ENCODE results near the gene AMER2. TPM values are rescaled to one million over a fixed set of nuclear protein-coding genes. Genes with fewer than 3 reads are reported as not detected.

AMER2 gene, protein sequence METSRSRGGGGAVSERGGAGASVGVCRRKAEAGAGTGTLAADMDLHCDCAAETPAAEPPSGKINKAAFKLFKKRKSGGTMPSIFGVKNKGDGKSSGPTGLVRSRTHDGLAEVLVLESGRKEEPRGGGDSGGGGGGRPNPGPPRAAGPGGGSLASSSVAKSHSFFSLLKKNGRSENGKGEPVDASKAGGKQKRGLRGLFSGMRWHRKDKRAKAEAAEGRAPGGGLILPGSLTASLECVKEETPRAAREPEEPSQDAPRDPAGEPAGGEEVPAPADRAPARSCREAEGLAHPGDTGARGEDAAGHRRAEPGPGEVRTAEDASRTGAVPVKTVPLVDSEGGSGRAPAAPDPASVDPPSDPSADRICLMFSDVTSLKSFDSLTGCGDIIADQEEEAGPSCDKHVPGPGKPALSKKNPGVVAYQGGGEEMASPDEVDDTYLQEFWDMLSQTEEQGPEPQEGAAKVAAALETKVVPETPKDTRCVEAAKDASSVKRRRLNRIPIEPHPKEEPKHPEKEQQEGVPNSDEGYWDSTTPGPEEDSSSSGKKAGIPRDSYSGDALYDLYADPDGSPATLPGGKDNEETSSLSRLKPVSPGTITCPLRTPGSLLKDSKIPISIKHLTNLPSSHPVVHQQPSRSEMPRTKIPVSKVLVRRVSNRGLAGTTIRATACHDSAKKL
- polyA plus RNA-seq (not detected in 3 replicates), polyA minus RNA-seq (not detected in 3 replicates)
- not detected for polyA plus RNA-seq (2011; ENCODE audit: low read depth)
- not detected in 2 replicates for polyA plus RNA-seq (2011; cell fraction: cytosol; rRNA removed)
- polyA plus RNA-seq (2011; cell fraction: nucleus; rRNA removed), result not detected in 2 replicates
- polyA plus RNA-seq (2012; ENCODE audit: low replicate concordance), result not detected in 2 replicates
- polyA minus RNA-seq (2011; cell fraction: cytosol; rRNA and poly(A)+ RNA removed), result not detected
- not detected in 2 replicates for polyA minus RNA-seq (2011; cell fraction: nucleus; rRNA and poly(A)+ RNA removed)

DNA sequence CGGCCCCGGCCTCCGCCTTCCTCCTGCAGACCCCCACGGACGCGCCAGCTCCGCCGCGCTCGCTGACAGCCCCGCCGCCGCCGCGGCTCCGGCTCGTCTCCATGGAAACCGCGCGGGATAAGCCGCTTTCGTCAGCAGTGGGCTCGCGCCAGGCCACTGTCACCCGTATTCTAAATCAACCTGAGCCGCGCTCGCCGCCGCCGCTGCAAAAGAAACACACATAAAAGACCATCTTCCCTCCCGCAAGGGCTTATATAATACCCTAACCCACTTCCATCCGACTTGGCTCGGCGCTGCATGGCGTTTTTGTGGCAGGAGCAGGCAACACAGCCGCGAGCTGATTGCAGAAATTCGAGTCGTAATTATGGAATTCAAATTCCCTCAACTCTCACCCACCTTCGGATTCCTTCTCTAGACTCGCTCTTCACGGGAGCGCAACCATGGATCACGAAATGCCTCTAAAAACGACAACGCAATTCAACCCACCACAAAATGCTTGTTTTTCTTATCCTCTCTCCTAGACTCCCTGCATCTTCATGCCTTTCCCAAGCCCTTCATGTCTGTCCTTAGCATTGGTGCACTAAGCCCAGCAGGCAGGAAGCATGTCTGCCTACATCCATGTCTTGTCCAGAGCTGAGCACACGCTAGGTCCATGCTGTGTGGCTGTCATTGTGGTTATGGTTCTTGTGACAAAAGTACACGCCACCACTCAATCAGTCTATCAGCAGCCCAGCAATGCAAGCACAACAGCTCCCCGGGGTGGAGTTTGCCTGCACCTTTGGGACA is at the start of gene AMER2:
Gene AMER2 (minus strand): TSS at position 772 of the 786 bp plus-strand sequence. CDS start 669 bp downstream, at position 103.
- dilution Hi-C loops (cut with MboI; ENCODE audit: extremely low pct_ligation_motif_present, low sequenced_read_pairs), result no loop called here
- H3K9me3 ChIP-seq (ENCODE audit: control insufficient read depth, low read depth, low read length), result no peaks in the 10 kb centered on the region
- no peaks in the 10 kb centered on the region for H3K9me1 ChIP-seq (ENCODE audit: control insufficient read depth, extremely low read depth, insufficient read depth, low read length)
- peaks cover 55% of the 10 kb centered on the region for H3K27me3 ChIP-seq (ENCODE audit: control insufficient read depth, extremely low read depth, insufficient read depth, low read length)
- no peaks in the 10 kb centered on the region for H4K20me1 ChIP-seq (ENCODE audit: control insufficient read depth, extremely low read depth, insufficient read depth, low read length)
- DNase-seq (ENCODE audit: low read depth, low spot score), result no peak
- peak within 1 kb of the TSS; percentile 27 for H3K4me2 ChIP-seq (ENCODE audit: control insufficient read depth, extremely low read depth, insufficient read depth, low read depth, low read length)
- H3K36me3 ChIP-seq (ENCODE audit: control insufficient read depth in 2 of 2, extremely low read depth in 1 of 2, insufficient read depth in 2 of 2, low read length in 2 of 2), result no peaks in the 10 kb centered on the region
- no peak within 1 kb of the TSS for H3K9ac ChIP-seq (ENCODE audit: control insufficient read depth, extremely low read depth, insufficient read depth, low read length)
- TF ChIP-seq, protein P1, sequence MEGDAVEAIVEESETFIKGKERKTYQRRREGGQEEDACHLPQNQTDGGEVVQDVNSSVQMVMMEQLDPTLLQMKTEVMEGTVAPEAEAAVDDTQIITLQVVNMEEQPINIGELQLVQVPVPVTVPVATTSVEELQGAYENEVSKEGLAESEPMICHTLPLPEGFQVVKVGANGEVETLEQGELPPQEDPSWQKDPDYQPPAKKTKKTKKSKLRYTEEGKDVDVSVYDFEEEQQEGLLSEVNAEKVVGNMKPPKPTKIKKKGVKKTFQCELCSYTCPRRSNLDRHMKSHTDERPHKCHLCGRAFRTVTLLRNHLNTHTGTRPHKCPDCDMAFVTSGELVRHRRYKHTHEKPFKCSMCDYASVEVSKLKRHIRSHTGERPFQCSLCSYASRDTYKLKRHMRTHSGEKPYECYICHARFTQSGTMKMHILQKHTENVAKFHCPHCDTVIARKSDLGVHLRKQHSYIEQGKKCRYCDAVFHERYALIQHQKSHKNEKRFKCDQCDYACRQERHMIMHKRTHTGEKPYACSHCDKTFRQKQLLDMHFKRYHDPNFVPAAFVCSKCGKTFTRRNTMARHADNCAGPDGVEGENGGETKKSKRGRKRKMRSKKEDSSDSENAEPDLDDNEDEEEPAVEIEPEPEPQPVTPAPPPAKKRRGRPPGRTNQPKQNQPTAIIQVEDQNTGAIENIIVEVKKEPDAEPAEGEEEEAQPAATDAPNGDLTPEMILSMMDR (optimal IDR thresholded peaks at IDR 0.05 in 1 of 3, IDR thresholded peaks at IDR 0.05 in 1 of 3, conservative IDR thresholded peaks at IDR 0.05 in 1 of 3; ENCODE audit: extremely low read depth in 1 of 3, insufficient read depth in 2 of 3, low read length in 3 of 3), result no peak
- peak; percentile 96 for TF ChIP-seq EZH2 (IDR thresholded peaks at IDR 0.05; ENCODE audit: low read length)
- FAIRE-seq, result no peak
- peak within 1 kb of the TSS in 2 of 3 experiments; percentile 11 to 12 for H3K4me3 ChIP-seq (ENCODE audit: control insufficient read depth in 2 of 3, extremely low read depth in 1 of 3, insufficient read depth in 2 of 3, low read depth in 1 of 3, low read length in 3 of 3)
- no peaks in the 10 kb centered on the region for H3K79me2 ChIP-seq (ENCODE audit: control insufficient read depth, insufficient read depth, low read length)
- no peak within 1 kb of the TSS for H3K27ac ChIP-seq (ENCODE audit: control insufficient read depth, insufficient read depth, low read length)
- H2AFZ ChIP-seq (ENCODE audit: control insufficient read depth, low read length), result no peak within 1 kb of the TSS
- H3K4me1 ChIP-seq (ENCODE audit: control insufficient read depth, extremely low read depth, insufficient read depth, low read length), result no peaks in the 10 kb centered on the region

DNA sequence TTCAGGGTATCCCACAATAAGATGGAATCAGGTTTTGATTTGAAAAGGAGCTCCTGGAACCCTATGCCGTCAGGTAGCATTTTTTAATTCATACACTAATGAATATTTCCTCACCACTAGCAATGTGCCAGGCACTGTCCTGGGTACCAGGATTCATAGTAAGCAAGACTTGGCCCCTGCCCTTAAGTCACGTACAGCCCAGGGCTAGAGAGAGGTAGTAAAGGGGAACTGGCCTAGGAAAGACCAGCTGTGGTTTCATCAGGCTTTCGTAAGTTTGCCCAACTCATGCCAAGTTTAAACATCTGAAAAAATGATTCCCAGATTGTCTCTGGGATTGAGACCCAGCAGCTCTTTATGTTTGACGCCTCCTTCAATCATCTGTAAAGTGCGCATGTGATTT is 45.9 kb upstream of the AMER2 start:
- dilution Hi-C loops (cut with MboI; ENCODE audit: extremely low pct_ligation_motif_present, low sequenced_read_pairs), result no loop called here
- no peak for DNase-seq (ENCODE audit: low read depth, low spot score)

More for the DNA sequence above, 45.9 kb upstream of the AMER2 start:
- H3K79me2 ChIP-seq (ENCODE audit: control insufficient read depth, insufficient read depth, low read length), result no peaks in the 10 kb centered on the region
- no peak overlapping the region for H2AFZ ChIP-seq (ENCODE audit: control insufficient read depth, low read length)
- no peak for FAIRE-seq
- H3K4me1 ChIP-seq (ENCODE audit: control insufficient read depth, extremely low read depth, insufficient read depth, low read length), result peaks cover 12% of the 10 kb centered on the region
- no peak overlapping the region for H3K4me2 ChIP-seq (ENCODE audit: control insufficient read depth, extremely low read depth, insufficient read depth, low read depth, low read length)
- no peaks in the 10 kb centered on the region for H3K36me3 ChIP-seq (ENCODE audit: control insufficient read depth in 2 of 2, extremely low read depth in 1 of 2, insufficient read depth in 2 of 2, low read length in 2 of 2)
- no peak overlapping the region for H3K27ac ChIP-seq (ENCODE audit: control insufficient read depth, insufficient read depth, low read length)
- H3K4me3 ChIP-seq (ENCODE audit: control insufficient read depth in 2 of 3, extremely low read depth in 1 of 3, insufficient read depth in 2 of 3, low read depth in 1 of 3, low read length in 3 of 3), result no peak overlapping the region
- no peaks in the 10 kb centered on the region for H3K9me3 ChIP-seq (ENCODE audit: control insufficient read depth, low read depth, low read length)
- H4K20me1 ChIP-seq (ENCODE audit: control insufficient read depth, extremely low read depth, insufficient read depth, low read length), result no peaks in the 10 kb centered on the region
- H3K27me3 ChIP-seq (ENCODE audit: control insufficient read depth, extremely low read depth, insufficient read depth, low read length), result no peaks in the 10 kb centered on the region
- no peaks in the 10 kb centered on the region for H3K9me1 ChIP-seq (ENCODE audit: control insufficient read depth, extremely low read depth, insufficient read depth, low read length)
- H3K9ac ChIP-seq (ENCODE audit: control insufficient read depth, extremely low read depth, insufficient read depth, low read length), result no peak overlapping the region
- no peak for TF ChIP-seq EZH2 (IDR thresholded peaks at IDR 0.05; ENCODE audit: low read length)
- TF ChIP-seq, protein P1 (optimal IDR thresholded peaks at IDR 0.05 in 1 of 3, IDR thresholded peaks at IDR 0.05 in 1 of 3, conservative IDR thresholded peaks at IDR 0.05 in 1 of 3; ENCODE audit: extremely low read depth in 1 of 3, insufficient read depth in 2 of 3, low read length in 3 of 3), result no peak

Data from keratinocyte (primary cell).